Loucy (cell line): Measurements from ENCODE around the gene TUBA1A.

Experiments
- H2AFZ ChIP-seq: fragments of 200-600 bp; sonication (generic); 2 replicates; pipeline ENCODE4 v1.6.0; 2016; ENCODE audit warnings: antibody characterized with exemption, mild to moderate bottlenecking, low read length, moderate library complexity
- H3F3A ChIP-seq: fragments of 200-600 bp; 2 replicates; pipeline ENCODE4 v1.6.0; 2016; ENCODE audit warnings: antibody characterized with exemption, low read depth, mild to moderate bottlenecking
- H3K27me3 ChIP-seq: fragments of 200-600 bp; sonication (generic); 2 replicates; pipeline ENCODE4 v1.6.1; 2014; ENCODE audit warnings: low read length, mild to moderate bottlenecking; ENCODE audit not compliant: insufficient read depth, poor library complexity, severe bottlenecking
- H3K36me3 ChIP-seq: fragments of 200-600 bp; sonication (generic); 2 replicates; pipeline ENCODE4 v1.6.1; 2016; ENCODE audit warnings: low read length; ENCODE audit not compliant: insufficient read depth
- H3K4me1 ChIP-seq: fragments of 200-600 bp; sonication (generic); 2 replicates; pipeline ENCODE4 v1.5.1; 2014; ENCODE audit warnings: low read length, mild to moderate bottlenecking; ENCODE audit not compliant: insufficient read depth, poor library complexity, severe bottlenecking
- H3K4me2 ChIP-seq: fragments of 200-600 bp; sonication (generic); 2 replicates; pipeline ENCODE4 v1.6.0; 2014; ENCODE audit warnings: antibody characterized with exemption, low read length, low read depth, mild to moderate bottlenecking; ENCODE audit not compliant: poor library complexity, severe bottlenecking
- H3K4me3 ChIP-seq: fragments of 200-600 bp; sonication (generic); 2 replicates; pipeline ENCODE4 v1.5.1; 2014; ENCODE audit warnings: low read length, mild to moderate bottlenecking, mixed read lengths; ENCODE audit not compliant: poor library complexity, severe bottlenecking
- H3K79me2 ChIP-seq: fragments of 200-600 bp; sonication (generic); 2 replicates; pipeline ENCODE4 v1.6.1; 2014; ENCODE audit warnings: low read length; ENCODE audit not compliant: insufficient read depth
- H3K9ac ChIP-seq: fragments of 200-600 bp; sonication (generic); 2 replicates; pipeline ENCODE4 v1.6.0; 2014; ENCODE audit warnings: mild to moderate bottlenecking, low read depth, low read length, moderate library complexity; ENCODE audit not compliant: poor library complexity, severe bottlenecking
- H3K9me2 ChIP-seq: fragments of 200-600 bp; sonication (generic); replicated peaks from 2 replicates; pipeline ENCODE4 v1.6.1; 2016; ENCODE audit warnings: low read depth, low read length, mixed read lengths
- H3K9me3 ChIP-seq: fragments of 200-600 bp; sonication (generic); 2 replicates; pipeline ENCODE4 v1.6.1; 2014; ENCODE audit warnings: mild to moderate bottlenecking, antibody characterized with exemption, low read length, low read depth; ENCODE audit not compliant: insufficient read depth
- H4K20me1 ChIP-seq: fragments of 200-600 bp; sonication (generic); 2 replicates; pipeline ENCODE4 v1.6.0; 2014; ENCODE audit warnings: antibody characterized with exemption, low read length, mild to moderate bottlenecking; ENCODE audit not compliant: insufficient read depth, poor library complexity, severe bottlenecking
- CTCF ChIP-seq: fragments of 200-600 bp; sonication (generic); conservative IDR thresholded peaks from 2 replicates; pipeline ENCODE4 v1.5.1; 2014; ENCODE audit warnings: mild to moderate bottlenecking, antibody characterized with exemption, low read length
- EZH2phosphoT487 ChIP-seq: fragments of 200-600 bp; IDR thresholded peaks from 2 replicates; pipeline ENCODE4 v1.6.1; 2018; ENCODE audit warnings: antibody characterized with exemption, mild to moderate bottlenecking, moderate library complexity, borderline replicate concordance

The TUBA1A gene

GRCh38 chr12:49201595-49202295, 12.9 kb upstream of the TUBA1A start:
- H3K9me2 ChIP-seq = no peaks in the 10 kb centered on the region
- peak overlapping the region; percentile 46 for H3K4me3 ChIP-seq
- no peaks in the 10 kb centered on the region for H3K27me3 ChIP-seq
- no peaks in the 10 kb centered on the region for H3K9me3 ChIP-seq
- TF ChIP-seq CTCF = no peak
- TF ChIP-seq EZH2phosphoT487 = no peak
- H2AFZ ChIP-seq = peak overlapping the region; percentile 57
- H3K9ac ChIP-seq = peak overlapping the region; percentile 52
- H3K79me2 ChIP-seq = no peaks in the 10 kb centered on the region
- H4K20me1 ChIP-seq = no peaks in the 10 kb centered on the region
- no peaks in the 10 kb centered on the region for H3K36me3 ChIP-seq
- H3F3A ChIP-seq = 0 out of 2 replicates have a peak, but pooled peaks cover 5% of the 10 kb centered on the region
- H3K4me2 ChIP-seq = peak overlapping the region; percentile 53
- peaks cover 30% of the 10 kb centered on the region for H3K4me1 ChIP-seq

GRCh38 chr12:49200919-49201594, 12.2 kb upstream of the TUBA1A start:
- no peaks in the 10 kb centered on the region for H3K9me2 ChIP-seq
- 0 out of 2 replicates have a peak, but pooled peaks cover 5% of the 10 kb centered on the region for H3F3A ChIP-seq
- H3K9me3 ChIP-seq = no peaks in the 10 kb centered on the region
- no peak for TF ChIP-seq EZH2phosphoT487
- H3K4me1 ChIP-seq = peaks cover 30% of the 10 kb centered on the region
- peak overlapping the region; percentile 53 for H3K4me2 ChIP-seq
- H3K36me3 ChIP-seq = no peaks in the 10 kb centered on the region
- H3K4me3 ChIP-seq = peak overlapping the region; percentile 46
- peak overlapping the region; percentile 57 for H2AFZ ChIP-seq
- H4K20me1 ChIP-seq = no peaks in the 10 kb centered on the region
- peak overlapping the region; percentile 52 for H3K9ac ChIP-seq
- H3K79me2 ChIP-seq = no peaks in the 10 kb centered on the region
- H3K27me3 ChIP-seq = no peaks in the 10 kb centered on the region

- no peaks in the 10 kb centered on the region for H3K9me2 ChIP-seq
- H2AFZ ChIP-seq = no peak overlapping the region
- peaks cover 30% of the 10 kb centered on the region for H3K4me1 ChIP-seq
- H3K27me3 ChIP-seq = no peaks in the 10 kb centered on the region
- H3F3A ChIP-seq = 0 out of 2 replicates have a peak, but pooled peaks cover 5% of the 10 kb centered on the region
- H4K20me1 ChIP-seq = no peaks in the 10 kb centered on the region
- no peak overlapping the region for H3K4me3 ChIP-seq
- H3K79me2 ChIP-seq = no peaks in the 10 kb centered on the region
- no peaks in the 10 kb centered on the region for H3K36me3 ChIP-seq
- H3K9me3 ChIP-seq = no peaks in the 10 kb centered on the region
- H3K9ac ChIP-seq = no peak overlapping the region
- H3K4me2 ChIP-seq = no peak overlapping the region
- TF ChIP-seq EZH2phosphoT487 (no peak), CTCF (no peak)
Observed at GRCh38 chr12:49198431-49199155, 9.7 kb upstream of the TUBA1A start.
